HG03135 (cell line): ENCODE measurements around the gene USP6.
"Not testable (repeated sequence)": the region's sequence is repeated elsewhere in the genome, so short reads cannot be mapped to it uniquely, and the experiment has no call there.

ENCODE experiments used
- ATAC-seq: cut with Tn5 transposase; IDR thresholded peaks from one replicate; pipeline ENCODE4 v1.9.1; 2021; ENCODE audit warnings: mild to moderate bottlenecking, moderate library complexity; ENCODE audit not compliant: unreplicated experiment

The USP6 gene

DNA sequence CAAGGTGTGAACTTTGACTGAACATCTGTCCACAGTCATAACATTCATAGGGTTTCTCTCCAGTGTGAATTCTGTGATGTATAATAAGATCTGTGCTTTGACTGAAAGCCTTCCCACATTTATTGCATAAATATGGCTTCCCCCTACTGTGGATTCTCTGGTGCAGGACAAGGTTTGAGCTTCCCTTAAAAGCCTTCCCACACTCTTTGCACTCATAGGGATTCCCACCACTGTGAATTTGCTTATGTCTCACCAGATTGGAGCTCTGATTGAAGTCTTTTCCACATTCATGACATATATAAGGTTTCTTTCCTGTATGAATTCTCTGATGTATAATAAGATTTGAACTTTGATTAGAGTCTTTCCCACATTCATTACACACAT lies 67.6 kb downstream of the USP6 start:
- ATAC-seq, result no peak

DNA sequence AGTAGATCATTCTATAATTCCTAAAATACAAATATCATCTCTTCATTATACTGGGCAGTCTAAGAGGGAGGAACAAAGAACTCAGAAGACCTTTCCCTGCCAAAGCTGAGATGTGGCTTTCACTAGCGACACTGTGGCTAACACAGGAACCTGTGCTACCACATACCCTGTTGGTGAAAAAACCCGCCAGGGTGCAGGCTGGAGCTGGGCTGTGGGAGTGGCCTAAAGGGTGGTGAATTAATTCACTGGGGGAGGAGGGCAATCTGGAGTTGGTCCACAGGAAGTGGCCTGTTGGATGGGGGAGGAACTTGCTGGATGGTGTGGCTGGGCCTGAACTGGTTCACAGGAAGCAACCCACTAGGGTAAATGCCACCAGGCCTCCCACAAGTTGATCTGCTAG lies 68.5 kb downstream of the USP6 start:
- ATAC-seq, result no peak

DNA sequence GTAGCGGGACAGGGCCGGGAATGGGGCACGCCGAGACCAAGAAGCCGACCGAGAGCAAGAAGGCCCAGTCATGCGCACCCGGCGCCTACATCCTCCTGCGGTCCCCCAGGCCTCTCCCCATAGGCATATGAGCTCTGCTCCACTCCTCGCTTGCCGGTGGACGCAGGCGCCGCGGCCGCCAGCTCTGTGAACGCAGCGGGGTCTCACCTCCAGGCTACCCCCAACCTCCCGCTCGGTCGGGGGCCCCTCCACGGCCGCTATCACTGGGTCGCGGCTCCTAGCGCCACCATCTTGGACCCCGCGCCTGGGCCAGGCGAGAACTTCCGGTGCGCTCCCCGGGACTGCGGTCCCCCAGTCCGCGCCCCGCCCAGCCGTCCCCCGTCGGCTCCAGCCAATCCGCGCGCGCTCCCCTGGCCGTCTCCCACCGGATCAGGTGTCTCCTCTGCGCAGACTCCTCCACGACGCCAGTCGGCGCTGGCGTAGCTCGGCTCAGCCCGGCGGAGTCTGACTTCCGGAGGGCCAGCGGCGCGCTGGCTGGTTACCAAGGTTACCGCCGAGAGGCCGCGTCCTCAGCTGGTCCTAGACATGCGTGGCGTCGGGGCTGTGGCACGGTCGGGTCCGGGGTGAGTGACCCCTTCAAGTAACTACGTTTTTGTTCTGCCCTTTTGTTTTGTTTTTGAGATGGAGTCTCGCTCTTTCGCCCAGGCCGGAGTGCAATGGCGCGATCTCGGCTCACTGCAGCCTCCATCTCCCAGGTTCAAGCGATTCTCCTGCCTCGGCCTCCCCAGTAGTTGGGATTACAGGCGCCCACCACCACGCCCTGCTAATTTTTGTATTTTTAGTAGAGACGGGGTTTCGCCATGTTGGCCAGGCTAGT lies 75.9 kb downstream of the USP6 start, which contains the start of gene ZNF594:
ZNF594 (minus strand) TSS at position 328 of the 877 bp plus-strand sequence. CDS start 7,612 bp downstream, outside the sequence.
- peak; percentile 94 for ATAC-seq

DNA sequence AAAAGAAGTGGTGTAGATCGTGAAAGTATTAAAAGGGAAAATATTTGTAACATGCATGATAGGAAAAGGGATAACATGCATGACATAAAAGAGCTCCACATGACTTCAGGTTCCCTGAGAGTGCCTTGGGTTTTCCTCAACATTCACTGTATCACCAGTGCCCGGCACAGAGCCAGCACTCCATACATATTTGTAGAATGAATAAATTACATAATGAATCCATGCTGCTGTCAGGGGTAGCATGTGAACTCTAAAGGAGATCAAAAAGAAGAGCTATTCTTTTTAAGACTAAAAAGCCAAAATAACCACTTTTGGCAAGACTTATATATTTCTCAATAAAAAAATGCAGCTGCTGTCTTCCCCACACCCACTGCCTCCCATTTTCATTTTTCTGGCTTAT lies 78.5 kb downstream of the USP6 start:
- ATAC-seq, result no peak

DNA sequence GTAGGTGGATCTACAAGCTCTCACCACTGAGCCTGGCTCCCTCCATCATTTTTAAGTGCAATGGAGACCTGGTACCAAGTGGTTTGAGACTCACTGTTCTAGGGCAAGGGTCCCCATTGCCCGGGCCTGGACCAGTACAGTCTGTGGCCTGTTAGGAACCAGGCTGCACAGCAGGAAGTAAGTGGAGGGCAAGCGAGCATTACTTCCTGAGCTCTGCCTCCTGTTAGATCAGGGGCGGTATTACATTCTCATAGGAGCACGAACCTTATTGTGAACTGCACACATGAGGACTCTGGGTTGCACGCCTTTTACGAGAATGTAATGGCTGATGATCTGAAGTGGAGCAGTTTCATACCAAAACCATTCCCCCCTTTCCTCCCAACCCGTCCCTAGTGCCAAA lies 82.6 kb downstream of the USP6 start:
- ATAC-seq, result no peak

DNA sequence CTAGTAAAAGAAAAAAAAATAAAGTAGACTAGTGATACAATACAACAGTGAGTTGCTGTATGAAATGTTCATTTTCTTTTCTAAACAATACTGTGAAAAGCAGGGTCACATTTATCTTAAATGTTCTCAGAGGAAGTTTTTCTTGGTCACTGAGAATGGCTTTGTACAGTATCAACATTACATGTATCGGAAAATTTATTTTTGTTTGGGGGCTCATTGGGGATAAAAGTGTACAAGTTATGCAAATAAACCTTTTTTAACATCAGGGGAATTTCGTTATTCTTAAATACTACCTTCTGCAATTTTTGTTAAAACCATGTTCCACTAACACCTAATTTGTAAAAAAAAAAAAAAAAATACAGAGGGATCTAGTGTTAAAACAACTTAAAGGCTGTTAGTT lies 84.5 kb downstream of the USP6 start:
- ATAC-seq, result no peak

DNA sequence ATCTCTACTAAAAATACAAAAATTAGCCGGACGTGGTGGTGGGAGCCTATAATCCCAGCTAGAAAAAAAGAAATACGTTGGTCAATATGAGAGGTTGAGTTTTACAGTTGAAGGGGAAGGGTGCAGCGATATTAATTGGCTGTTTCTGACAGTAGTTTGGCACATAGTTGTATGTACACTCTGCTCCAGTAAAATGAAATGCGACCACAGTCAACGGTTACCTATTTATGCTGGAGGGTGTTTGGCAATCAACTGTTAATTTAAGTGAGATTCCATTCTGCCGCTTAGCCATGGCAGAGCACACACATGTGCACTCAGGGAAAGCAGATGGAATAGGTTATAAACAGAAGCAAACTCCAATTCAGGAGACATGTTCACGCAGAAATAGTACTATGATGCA lies 85.2 kb downstream of the USP6 start:
- ATAC-seq, result no peak

DNA sequence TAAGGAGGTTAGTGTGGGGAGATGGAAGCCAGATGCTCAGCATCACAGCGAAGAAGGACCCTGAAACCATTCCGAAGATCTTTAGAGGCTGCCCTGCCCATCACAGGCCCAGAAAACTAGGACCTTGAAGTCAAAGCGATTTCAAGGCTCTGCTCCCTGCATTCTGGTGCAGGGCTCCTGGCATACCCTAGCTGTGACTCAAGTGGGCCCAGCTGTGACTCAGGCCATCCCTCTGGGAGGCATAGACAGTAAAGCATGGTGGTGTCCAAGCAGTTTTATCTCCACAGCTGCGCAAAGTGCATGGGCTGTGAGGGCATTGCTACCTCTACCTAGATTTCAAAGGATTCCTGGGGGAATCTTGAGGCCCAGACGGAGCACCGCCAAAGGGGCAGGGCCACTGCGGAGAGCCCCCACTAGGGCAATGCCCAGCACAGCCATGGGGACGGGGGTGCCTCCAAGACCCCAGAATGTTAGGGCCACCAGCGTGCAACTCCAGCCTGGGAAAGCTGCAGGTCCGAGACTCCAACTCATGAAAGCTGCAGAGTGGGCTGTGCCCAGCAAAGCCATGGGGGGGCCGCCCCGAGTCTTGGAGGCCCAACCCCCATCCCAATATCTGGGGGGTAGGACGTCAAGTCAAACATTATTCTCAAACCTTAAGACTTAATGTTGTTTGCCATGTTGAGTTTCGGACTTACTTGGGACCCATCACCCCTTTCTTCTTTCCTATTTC lies 87.5 kb downstream of the USP6 start:
- ATAC-seq, result no peak

DNA sequence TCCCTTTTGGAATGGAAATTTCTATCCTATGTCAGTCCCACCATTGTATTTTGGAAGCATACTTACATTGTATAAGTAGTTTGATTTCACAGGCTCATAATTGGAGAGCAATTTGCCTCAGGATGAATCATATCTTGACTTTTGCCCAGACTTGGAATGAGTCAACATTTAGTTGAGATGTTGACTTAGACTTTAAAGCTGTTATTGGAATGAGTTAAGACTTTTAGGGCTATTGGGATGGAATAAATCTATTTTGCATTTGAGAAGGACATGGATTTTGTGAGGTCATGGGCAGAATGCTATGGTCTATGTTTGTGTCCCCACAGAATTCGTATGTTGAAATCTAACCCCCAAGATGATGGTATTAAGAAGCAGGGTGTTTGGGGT lies 88.1 kb downstream of the USP6 start:
- no peak for ATAC-seq

DNA sequence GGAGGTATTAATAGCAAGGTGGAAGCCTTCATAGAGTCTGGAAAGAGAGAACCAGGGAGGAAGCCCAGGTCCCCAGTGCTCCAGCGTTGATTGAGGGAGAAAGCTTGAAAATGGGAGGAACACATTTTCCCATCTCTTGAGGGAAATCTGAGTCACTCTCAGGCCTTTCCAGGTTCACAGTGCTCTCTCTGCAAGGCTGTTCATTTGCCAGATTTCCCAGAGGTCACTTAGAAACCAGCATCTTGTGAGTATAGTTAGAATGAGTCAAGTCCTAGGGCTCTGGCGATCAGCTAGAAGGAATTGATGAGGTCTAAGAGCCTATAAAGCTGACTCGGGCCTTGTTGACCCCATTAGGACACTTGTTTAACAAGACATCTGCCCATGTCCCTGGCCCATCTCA lies 93.6 kb downstream of the USP6 start:
- ATAC-seq, result no peak

DNA sequence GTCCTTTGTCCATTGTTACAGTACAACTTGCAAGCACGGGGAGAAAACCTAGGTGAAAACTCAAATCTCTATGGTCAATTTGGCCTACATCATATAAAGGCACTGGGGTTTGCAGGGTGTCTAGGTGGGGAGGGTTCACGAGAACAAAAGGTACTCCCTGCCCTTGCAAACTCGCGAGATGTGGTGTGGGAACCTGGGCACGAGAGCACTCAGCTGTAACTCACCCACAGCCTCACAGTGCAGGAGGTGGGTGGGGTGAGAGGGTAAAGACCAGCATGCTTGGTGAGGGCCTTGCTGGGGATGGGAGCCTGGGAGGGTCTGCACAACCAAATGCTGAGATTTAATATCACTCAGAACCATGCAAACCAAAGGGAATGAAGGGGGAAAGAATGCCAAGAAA lies 94.3 kb downstream of the USP6 start:
- ATAC-seq, result no peak

DNA sequence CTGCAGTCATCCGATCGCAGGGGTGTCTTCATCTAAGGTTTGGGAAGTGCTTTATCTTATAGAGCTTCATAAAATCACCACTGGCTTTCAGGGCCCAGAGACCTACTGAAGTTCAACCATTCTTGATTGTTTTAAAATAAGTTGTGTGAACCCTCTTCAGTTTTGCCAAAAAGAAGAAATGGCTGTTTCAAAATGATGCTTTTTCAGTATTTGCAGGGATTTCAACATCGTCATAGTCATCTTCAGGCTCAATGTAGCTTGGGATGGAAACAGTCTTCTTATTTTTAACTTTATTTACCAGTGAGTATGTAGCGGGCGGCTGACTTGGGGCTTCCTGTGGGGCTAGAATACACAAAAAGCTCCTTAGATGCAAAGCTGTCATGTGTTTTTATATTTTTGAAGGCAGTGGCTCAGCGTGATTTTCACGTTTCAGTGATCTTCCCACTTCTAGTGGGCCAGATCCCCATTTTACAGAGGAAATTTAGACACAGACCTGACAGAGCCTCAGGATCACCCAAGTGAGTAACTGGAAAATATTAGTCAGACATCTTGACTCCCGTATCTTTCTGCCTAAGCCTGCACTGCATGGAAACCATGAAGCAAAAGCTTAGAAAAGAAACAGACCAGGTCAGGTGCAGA lies 94.9 kb downstream of the USP6 start:
- ATAC-seq, result no peak

DNA sequence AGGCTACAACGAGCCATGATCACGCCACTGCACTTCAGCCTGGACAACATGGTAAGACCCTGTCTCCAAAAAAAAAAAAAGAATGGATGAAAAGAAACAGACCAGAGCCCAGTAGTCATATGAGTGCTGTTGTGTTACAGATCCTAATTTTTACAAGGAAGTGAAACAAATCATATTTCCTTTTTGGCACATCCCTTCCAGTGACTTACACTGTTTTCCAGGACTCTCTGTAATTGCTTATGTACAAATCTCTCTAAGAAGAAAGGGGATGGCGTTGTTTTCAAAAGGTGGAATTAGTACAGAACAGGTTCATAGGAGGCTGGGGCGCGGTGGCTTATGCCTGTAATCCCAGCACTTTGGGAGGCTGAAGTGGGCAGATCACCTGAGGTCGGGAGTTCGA lies 95.6 kb downstream of the USP6 start:
- no peak for ATAC-seq

DNA sequence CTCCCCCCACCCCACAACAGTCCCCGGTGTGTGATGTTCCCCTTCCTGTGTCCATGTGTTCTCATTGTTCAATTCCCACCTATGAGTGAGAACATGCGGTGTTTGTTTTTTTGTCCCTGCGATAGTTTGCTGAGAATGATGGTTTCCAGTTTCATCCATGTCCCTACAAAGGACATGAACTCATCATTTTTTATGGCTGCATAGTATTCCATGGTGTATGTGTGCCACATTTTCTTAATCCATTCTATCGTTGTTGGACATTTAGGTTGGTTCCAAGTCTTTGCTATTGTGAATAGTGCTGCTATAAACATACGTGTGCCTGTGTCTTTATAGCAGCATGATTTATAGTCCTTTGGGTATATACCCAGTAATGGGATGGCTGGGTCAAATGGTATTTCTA lies 101.7 kb downstream of the USP6 start:
- not testable (repeated sequence) for ATAC-seq

DNA sequence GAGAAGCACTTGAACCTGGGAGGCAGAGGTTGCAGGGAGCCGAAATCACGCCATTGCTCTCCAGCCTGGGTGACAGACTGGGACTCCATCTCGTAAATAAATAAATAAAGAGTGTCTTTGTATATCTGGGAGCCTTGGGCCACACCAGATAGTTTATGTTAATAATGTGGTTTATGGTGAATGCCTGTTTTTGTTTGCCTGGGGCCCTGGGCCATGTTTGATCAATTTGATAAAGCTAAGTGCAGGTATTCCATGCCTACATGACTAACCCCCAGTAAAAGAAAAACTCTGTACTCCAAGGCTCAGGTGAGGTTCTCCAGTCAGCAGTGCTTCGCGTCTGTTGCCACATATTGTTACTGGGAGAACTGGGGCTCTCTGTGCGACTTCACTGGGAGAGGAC lies 103.7 kb downstream of the USP6 start:
- no peak for ATAC-seq

DNA sequence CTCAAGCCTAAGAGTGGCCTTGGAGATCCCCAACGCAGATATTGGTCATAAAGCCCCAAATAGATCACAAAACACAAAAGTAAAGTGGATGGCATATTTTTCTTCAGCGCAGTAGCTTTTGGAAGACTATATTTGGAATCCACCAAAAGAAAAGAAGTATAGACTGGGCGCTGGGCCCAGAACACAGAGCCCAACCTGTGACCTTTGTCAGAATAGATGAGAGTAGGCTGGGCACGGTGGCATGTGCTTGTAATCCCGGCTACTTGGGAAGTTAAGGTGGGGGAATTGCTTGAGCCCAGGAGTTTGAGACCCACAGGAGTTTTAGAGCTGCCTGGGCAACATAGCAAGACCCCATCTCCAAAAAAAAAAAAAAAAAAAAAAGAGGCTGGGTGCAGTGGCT lies 104.2 kb downstream of the USP6 start:
- ATAC-seq, result no peak

DNA sequence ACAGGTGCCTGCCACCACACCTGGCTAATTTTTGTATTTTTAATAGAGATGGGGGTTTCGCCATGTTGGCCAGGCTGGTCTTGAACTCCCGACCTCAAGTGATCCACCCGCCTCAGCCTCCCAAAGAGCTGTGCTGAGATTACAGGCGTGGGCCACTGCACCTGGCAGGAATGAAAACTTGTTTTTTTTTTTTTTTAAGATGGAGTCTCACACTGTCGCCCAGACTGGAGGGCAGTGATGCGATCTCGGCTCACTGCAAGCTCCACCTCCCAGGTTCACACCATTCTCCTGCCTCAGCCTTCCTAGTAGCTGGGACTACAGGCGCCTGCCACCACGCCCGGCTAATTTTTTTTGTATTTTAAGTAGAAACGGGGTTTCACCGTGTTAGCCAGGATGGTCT lies 106.1 kb downstream of the USP6 start:
- ATAC-seq, result not testable (repeated sequence)
